OCI-LY1 (cell line): ENCODE results near the gene CSAG1.
"Not testable (repeated sequence)": the region's sequence is repeated elsewhere in the genome, so short reads cannot be mapped to it uniquely, and the experiment has no call there.

Experiments used
- H2AFZ ChIP-seq: fragments of 200-600 bp; sonication (generic), shearing (Covaris generic); 2 replicates; pipeline ENCODE4 v1.6.0; 2014; ENCODE audit warnings: antibody characterized with exemption, mild to moderate bottlenecking, low read length
- H3F3A ChIP-seq: fragments of 200-600 bp; sonication (generic), shearing (Covaris generic); 2 replicates; pipeline ENCODE4 v1.6.0; 2014; ENCODE audit warnings: mild to moderate bottlenecking, antibody characterized with exemption, low read length, moderate library complexity; ENCODE audit not compliant: insufficient read depth
- H3K27ac ChIP-seq: fragments of 200-600 bp; sonication (generic); 2 replicates; pipeline ENCODE4 v1.5.1; 2014; ENCODE audit warnings: low read length, mixed run types, mild to moderate bottlenecking, low read depth; ENCODE audit not compliant: poor library complexity, severe bottlenecking
- H3K27me3 ChIP-seq: fragments of 200-600 bp; sonication (generic); 2 replicates; pipeline ENCODE4 v1.6.0; 2014; ENCODE audit warnings: antibody characterized with exemption, mild to moderate bottlenecking, low read length, moderate library complexity; ENCODE audit not compliant: insufficient read depth
- H3K36me3 ChIP-seq: fragments of 200-600 bp; sonication (generic); 2 replicates; pipeline ENCODE4 v1.6.1; 2014; ENCODE audit warnings: mild to moderate bottlenecking, antibody characterized with exemption, low read length, moderate library complexity, mixed read lengths; ENCODE audit not compliant: insufficient read depth
- H3K4me1 ChIP-seq: fragments of 200-600 bp; sonication (generic); 2 replicates; pipeline ENCODE4 v1.5.1; 2014; ENCODE audit warnings: mild to moderate bottlenecking, low read length, moderate library complexity; ENCODE audit not compliant: insufficient read depth, severe bottlenecking
- H3K4me2 ChIP-seq: fragments of 200-600 bp; sonication (generic), shearing (Covaris generic); 2 replicates; pipeline ENCODE4 v1.6.1; 2014; ENCODE audit warnings: low read length
- H3K4me3 ChIP-seq: fragments of 200-600 bp; sonication (generic); 2 replicates; pipeline ENCODE4 v1.5.1; 2014; ENCODE audit warnings: low read length, low read depth, mild to moderate bottlenecking, mixed read lengths; ENCODE audit not compliant: poor library complexity, severe bottlenecking
- H3K79me2 ChIP-seq: fragments of 200-600 bp; shearing (Covaris generic); 2 replicates; pipeline ENCODE4 v1.6.1; 2016; ENCODE audit warnings: mixed run types, low read length, mixed read lengths; ENCODE audit not compliant: insufficient read depth
- H3K9ac ChIP-seq: fragments of 200-600 bp; sonication (generic), shearing (Covaris generic); 2 replicates; pipeline ENCODE4 v1.6.1; 2014; ENCODE audit warnings: mild to moderate bottlenecking, low read length, mixed read lengths
- H3K9me2 ChIP-seq: fragments of 200-600 bp; sonication (generic), shearing (Covaris generic); 2 replicates; pipeline ENCODE4 v1.6.1; 2014; ENCODE audit warnings: low read depth, mild to moderate bottlenecking, low read length, mixed read lengths
- H3K9me3 ChIP-seq: fragments of 200-600 bp; shearing (Covaris generic); 2 replicates; pipeline ENCODE4 v1.6.1; 2014; ENCODE audit warnings: low read length, mixed read lengths
- H4K20me1 ChIP-seq: fragments of 200-600 bp; sonication (generic), shearing (Covaris generic); 2 replicates; pipeline ENCODE4 v1.6.0; 2016; ENCODE audit warnings: mild to moderate bottlenecking, low read length; ENCODE audit not compliant: insufficient read depth
- EZH2 ChIP-seq: fragments of 200-600 bp; sonication (generic), shearing (Covaris generic); IDR thresholded peaks from 2 replicates; pipeline ENCODE4 v1.8.0; 2017; ENCODE audit warnings: borderline replicate concordance, mixed run types, mild to moderate bottlenecking, antibody characterized with exemption, low read length, moderate library complexity, mixed read lengths
- TF ChIP-seq, protein P1 (sequence below): fragments of 200-600 bp; sonication (generic), shearing (Covaris generic); IDR thresholded peaks from 2 replicates; pipeline ENCODE4 v1.5.1; 2017; ENCODE audit warnings: mild to moderate bottlenecking, antibody characterized with exemption, low read length, moderate library complexity, mixed read lengths

Gene CSAG1, protein sequence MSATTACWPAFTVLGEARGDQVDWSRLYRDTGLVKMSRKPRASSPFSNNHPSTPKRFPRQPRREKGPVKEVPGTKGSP

DNA sequence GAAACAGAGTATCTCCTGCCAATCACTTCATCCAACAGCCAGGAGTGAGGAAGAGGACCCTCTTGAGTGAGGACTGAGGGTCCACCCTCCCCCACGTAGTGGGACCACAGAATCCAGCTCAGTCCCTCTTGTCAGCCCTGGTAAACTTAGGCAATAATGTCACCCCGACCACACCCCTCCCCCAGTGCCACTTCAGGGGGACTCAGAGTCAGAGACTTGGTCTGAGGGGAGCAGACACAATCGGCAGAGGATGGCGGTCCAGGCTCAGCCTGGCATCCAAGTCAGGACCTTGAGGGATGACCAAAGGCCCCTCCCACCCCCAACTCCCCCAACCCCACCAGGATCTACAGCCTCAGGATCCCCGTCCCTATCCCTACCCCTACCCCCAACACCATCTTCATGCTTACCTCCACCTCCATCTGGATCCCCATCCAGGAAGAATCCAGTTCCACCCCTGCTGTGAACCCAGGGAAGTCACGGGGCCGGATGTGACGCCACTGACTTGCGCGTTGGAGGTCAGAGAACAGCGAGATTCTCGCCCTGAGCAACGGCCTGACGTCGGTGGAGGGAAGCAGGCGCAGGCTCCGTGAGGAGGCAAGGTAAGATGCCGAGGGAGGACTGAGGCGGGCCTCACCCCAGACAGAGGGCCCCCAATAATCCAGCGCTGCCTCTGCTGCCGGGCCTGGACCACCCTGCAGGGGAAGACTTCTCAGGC lies at the start of gene CSAG1, which contains the start of gene MAGEA12:
CSAG1 (minus strand) TSS at position 461 of the 715 bp plus-strand sequence. CDS start 1,261 bp downstream, outside the sequence.
MAGEA12 (plus strand) TSS at position 497 of the 715 bp plus-strand sequence. CDS start 2,405 bp downstream, outside the sequence.
- H3K27me3 ChIP-seq = no peaks in the 10 kb centered on the region
- H2AFZ ChIP-seq = no peak within 1 kb of the TSS
- no peaks in the 10 kb centered on the region for H4K20me1 ChIP-seq
- H3K27ac ChIP-seq = no peak within 1 kb of the TSS
- no peak within 1 kb of the TSS for H3K4me2 ChIP-seq
- no peaks in the 10 kb centered on the region for H3K9me3 ChIP-seq
- H3K4me3 ChIP-seq = no peak within 1 kb of the TSS
- no peak for TF ChIP-seq EZH2
- TF ChIP-seq, protein P1, sequence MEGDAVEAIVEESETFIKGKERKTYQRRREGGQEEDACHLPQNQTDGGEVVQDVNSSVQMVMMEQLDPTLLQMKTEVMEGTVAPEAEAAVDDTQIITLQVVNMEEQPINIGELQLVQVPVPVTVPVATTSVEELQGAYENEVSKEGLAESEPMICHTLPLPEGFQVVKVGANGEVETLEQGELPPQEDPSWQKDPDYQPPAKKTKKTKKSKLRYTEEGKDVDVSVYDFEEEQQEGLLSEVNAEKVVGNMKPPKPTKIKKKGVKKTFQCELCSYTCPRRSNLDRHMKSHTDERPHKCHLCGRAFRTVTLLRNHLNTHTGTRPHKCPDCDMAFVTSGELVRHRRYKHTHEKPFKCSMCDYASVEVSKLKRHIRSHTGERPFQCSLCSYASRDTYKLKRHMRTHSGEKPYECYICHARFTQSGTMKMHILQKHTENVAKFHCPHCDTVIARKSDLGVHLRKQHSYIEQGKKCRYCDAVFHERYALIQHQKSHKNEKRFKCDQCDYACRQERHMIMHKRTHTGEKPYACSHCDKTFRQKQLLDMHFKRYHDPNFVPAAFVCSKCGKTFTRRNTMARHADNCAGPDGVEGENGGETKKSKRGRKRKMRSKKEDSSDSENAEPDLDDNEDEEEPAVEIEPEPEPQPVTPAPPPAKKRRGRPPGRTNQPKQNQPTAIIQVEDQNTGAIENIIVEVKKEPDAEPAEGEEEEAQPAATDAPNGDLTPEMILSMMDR = no peak
- H3K79me2 ChIP-seq = no peaks in the 10 kb centered on the region
- H3K36me3 ChIP-seq = no peaks in the 10 kb centered on the region
- no peak within 1 kb of the TSS for H3K9ac ChIP-seq
- no peaks in the 10 kb centered on the region for H3K4me1 ChIP-seq
- H3K9me2 ChIP-seq = no peaks in the 10 kb centered on the region
- no peaks in the 10 kb centered on the region for H3F3A ChIP-seq

DNA sequence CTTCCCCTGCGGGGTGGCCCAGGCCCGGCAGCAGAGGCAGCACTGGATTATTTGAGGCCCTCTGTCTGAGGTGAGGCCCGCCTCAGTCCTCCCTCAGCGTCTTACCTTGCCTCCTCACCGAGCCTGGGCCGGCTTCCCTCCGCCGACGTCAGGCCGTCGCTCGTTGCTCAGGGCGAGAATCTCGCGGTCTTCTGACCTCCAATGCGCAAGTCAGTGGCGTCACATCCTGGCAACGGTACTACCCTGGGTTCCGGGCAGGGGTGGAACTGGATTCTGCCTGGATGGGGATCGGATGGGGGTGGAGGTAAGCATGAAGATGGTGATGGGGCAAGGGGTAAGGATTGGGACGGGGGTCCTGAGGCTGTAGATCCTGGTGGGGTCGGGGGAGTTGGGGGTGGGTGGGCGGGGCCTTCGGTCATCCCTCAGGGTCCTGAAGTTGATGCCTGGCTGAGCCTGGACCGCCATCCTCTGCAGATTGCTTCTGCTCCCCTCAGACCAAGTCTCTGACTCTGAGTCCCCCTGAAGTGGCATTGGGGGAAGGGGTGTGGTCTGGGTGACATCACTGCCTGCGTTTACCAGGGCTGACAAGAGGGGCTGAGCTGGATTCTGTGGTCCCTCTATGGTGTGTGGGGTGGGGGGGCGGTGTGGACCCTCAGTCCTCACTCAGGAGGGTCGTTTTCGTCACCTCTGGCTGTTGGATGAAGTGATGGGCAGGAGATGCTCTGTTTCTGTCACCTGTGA lies 36.2 kb upstream of the CSAG1 start, which contains the start of gene MAGEA6:
MAGEA6 (minus strand) TSS at position 141 of the 741 bp plus-strand sequence. CDS start 2,039 bp downstream, outside the sequence.
- H3K4me1 ChIP-seq, H3K27me3 ChIP-seq, H3K27ac ChIP-seq, H3K36me3 ChIP-seq, H4K20me1 ChIP-seq, H2AFZ ChIP-seq, H3F3A ChIP-seq, H3K9me3 ChIP-seq, H3K9me2 ChIP-seq, H3K9ac ChIP-seq, H3K79me2 ChIP-seq, H3K4me3 ChIP-seq, H3K4me2 ChIP-seq: not testable (repeated sequence)

DNA sequence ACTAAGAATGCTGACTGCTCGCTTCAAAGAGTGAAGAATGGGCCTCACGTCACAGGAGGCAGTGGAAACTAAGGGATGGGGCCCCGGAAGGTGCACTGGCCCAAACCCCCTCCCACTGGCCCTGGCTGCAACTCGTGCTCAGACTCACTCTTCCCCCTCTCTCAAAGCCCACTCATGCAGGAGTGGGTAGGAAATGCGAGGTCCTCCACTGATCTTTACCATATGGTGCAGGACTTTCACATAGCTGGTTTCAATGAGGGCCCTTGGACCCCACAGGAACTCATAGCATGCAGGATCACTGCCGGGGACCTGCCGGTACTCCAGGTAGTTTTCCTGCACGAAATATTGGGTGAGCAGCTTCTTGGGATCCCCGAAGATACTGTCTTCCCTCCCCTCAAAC lies 33.0 kb upstream of the CSAG1 start:
- not testable (repeated sequence) for H3F3A ChIP-seq, H4K20me1 ChIP-seq, H3K9me3 ChIP-seq, H3K9ac ChIP-seq, H3K27me3 ChIP-seq, H3K9me2 ChIP-seq, H3K36me3 ChIP-seq, H3K79me2 ChIP-seq, H2AFZ ChIP-seq, H3K4me3 ChIP-seq, H3K4me1 ChIP-seq, H3K27ac ChIP-seq, H3K4me2 ChIP-seq

DNA sequence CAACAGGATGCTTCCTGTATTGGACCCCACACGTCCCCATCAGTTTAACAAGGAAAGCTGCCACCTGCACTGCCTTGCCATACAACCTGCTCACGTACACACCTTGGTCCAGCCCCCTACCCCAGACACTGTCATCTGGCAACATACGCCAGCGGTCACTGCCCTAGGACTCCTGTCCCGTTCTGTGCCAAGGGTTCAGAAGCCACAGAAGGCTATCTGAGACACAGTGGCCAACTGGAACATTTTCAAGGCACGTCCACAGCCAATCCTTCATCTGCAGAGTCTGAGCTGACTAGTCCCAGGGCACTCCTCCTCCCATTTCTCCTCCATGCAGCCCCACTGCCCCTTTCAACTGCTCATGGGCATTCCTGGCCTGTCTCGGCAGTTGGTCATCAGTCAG lies 28.1 kb upstream of the CSAG1 start:
- H3K4me1 ChIP-seq, H3K9me2 ChIP-seq, H3K27me3 ChIP-seq, H3K79me2 ChIP-seq, H3K27ac ChIP-seq, H3F3A ChIP-seq, H3K4me2 ChIP-seq, H3K4me3 ChIP-seq, H4K20me1 ChIP-seq, H3K9me3 ChIP-seq, H3K9ac ChIP-seq, H3K36me3 ChIP-seq, H2AFZ ChIP-seq: not testable (repeated sequence)

DNA sequence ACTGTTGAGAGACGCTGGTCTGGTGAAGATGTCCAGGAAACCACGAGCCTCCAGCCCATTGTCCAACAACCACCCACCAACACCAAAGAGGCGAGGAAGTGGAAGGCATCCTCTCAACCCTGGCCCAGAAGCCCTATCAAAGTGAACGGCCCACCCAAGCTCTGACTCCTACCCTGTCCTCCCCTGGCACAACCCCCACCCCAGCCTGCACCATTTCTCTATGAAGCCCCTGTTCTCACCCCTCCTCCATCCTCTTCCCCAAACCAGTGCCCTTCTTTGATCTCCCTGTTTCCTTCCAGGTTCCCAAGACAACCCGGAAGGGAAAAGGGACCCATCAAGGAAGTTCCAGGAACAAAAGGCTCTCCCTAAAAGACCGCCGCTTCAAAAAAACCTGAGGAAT lies 26.0 kb upstream of the CSAG1 start:
- H3F3A ChIP-seq, H3K27ac ChIP-seq, H3K79me2 ChIP-seq, H2AFZ ChIP-seq, H3K9me3 ChIP-seq, H3K4me2 ChIP-seq, H3K9ac ChIP-seq, H3K36me3 ChIP-seq, H3K9me2 ChIP-seq, H4K20me1 ChIP-seq, H3K27me3 ChIP-seq, H3K4me3 ChIP-seq, H3K4me1 ChIP-seq: not testable (repeated sequence)

DNA sequence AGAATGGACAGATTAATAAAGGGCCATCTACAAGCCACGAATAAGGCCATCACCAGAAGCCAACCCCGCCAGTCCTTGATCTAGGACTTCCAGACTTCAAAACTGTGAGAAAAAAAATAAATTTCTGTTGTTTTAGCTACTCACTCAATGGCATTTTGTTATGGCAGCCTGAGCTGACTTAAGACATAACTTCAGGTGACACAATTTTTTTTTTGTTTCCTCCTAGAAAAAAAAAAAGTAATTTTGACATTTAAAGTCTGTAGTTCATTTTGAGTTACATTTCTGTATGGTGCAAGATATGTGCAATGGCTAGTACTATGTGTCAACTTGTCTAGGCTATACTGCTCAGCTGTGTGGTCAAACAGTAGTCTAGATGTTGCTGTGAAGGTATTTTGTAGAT lies 25.4 kb upstream of the CSAG1 start, which contains the start of gene CSAG3:
CSAG3 (plus strand) TSS at position 301 of the 400 bp plus-strand sequence.
- H3K9me3 ChIP-seq, H3K4me2 ChIP-seq, H3F3A ChIP-seq, H3K27ac ChIP-seq, H3K27me3 ChIP-seq, H3K9me2 ChIP-seq, H3K79me2 ChIP-seq, H3K9ac ChIP-seq, H2AFZ ChIP-seq, H3K4me1 ChIP-seq, H3K4me3 ChIP-seq, H4K20me1 ChIP-seq, H3K36me3 ChIP-seq: not testable (repeated sequence)
